MCF 10A (cell line): ENCODE measurements around the gene FABP7. TPM values are rescaled to one million over a fixed set of nuclear protein-coding genes. Genes with fewer than 3 reads are reported as not detected.

Source experiments
- BruUV-seq: library from RNA; stranded (reverse); fragments of 400-500 nt; replicated peaks from 2 replicates; lab custom pipeline; 2021; lab: Mats Ljungman, UMichigan
- CTCF ChIA-PET: fragments of 300-600 bp; sonication (Branson Sonifier 250); formaldehyde crosslinking; extraction: SDS; loops from one replicate; lab custom pipeline; 2021; ENCODE audit warnings: antibody characterized with exemption, inconsistent platforms; lab: Yijun Ruan, JAX
- POLR2A ChIA-PET: fragments of 300-600, 350-650 bp; sonication (Branson Sonifier 250); formaldehyde crosslinking; extraction: SDS; loops from one replicate; lab custom pipeline; 2020; ENCODE audit warnings: antibody characterized with exemption, inconsistent platforms; lab: Yijun Ruan, JAX
- DNase-seq: peaks from one replicate; pipeline ENCODE4 v3.0.0-alpha.2; 2018; ENCODE audit not compliant: unreplicated experiment
- H3K27ac Mint-ChIP-seq: one replicate; pipeline ENCODE4 v1.8.0; 2022; ENCODE audit warnings: mild to moderate bottlenecking, low read depth, mixed read lengths; ENCODE audit not compliant: unreplicated experiment
- H3K27me3 Mint-ChIP-seq: one replicate; pipeline ENCODE4 v1.8.0; 2022; ENCODE audit warnings: mixed read lengths; ENCODE audit not compliant: insufficient read depth, unreplicated experiment
- H3K36me3 Mint-ChIP-seq: one replicate; pipeline ENCODE4 v1.8.0; 2022; ENCODE audit warnings: mild to moderate bottlenecking, moderate library complexity, mixed read lengths; ENCODE audit not compliant: insufficient read depth, unreplicated experiment
- H3K4me1 Mint-ChIP-seq: one replicate; pipeline ENCODE4 v1.8.0; 2022; ENCODE audit warnings: mixed read lengths; ENCODE audit not compliant: insufficient read depth, unreplicated experiment
- H3K4me3 Mint-ChIP-seq: one replicate; pipeline ENCODE4 v1.8.0; 2022; ENCODE audit warnings: mild to moderate bottlenecking, moderate library complexity, mixed read lengths; ENCODE audit not compliant: unreplicated experiment
- H3K9me3 Mint-ChIP-seq: one replicate; pipeline ENCODE4 v1.8.0; 2022; ENCODE audit warnings: mixed read lengths; ENCODE audit not compliant: unreplicated experiment
- intact Hi-C: fragments of 100-400 bp; cut with micrococcal nuclease; formaldehyde crosslinking; loops from 2 replicates; pipeline ENCODE4 v1.14.1; 2022
- total RNA-seq: library from RNA; stranded (reverse); gene quantifications from 2 replicates; pipeline ENCODE4 v1.2.3, GENCODE V29; 2022
- TF ChIP-seq, protein P1 (sequence below): fragments of 200-600 bp; IDR thresholded peaks from one replicate; pipeline ENCODE4 v1.8.0; 2022; ENCODE audit warnings: antibody characterized with exemption, mild to moderate bottlenecking; ENCODE audit not compliant: unreplicated experiment

Gene FABP7
- total RNA-seq, 1 experiment from 2014 or later = not detected

GRCh38 chr6:122734529-122735395, 44.8 kb upstream of the FABP7 start:
- TF ChIP-seq, protein P1, sequence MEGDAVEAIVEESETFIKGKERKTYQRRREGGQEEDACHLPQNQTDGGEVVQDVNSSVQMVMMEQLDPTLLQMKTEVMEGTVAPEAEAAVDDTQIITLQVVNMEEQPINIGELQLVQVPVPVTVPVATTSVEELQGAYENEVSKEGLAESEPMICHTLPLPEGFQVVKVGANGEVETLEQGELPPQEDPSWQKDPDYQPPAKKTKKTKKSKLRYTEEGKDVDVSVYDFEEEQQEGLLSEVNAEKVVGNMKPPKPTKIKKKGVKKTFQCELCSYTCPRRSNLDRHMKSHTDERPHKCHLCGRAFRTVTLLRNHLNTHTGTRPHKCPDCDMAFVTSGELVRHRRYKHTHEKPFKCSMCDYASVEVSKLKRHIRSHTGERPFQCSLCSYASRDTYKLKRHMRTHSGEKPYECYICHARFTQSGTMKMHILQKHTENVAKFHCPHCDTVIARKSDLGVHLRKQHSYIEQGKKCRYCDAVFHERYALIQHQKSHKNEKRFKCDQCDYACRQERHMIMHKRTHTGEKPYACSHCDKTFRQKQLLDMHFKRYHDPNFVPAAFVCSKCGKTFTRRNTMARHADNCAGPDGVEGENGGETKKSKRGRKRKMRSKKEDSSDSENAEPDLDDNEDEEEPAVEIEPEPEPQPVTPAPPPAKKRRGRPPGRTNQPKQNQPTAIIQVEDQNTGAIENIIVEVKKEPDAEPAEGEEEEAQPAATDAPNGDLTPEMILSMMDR = no peak
- Mint-ChIP-seq H3K9me3 (no peaks in the 10 kb centered on the region), H3K36me3 (no peaks in the 10 kb centered on the region), H3K4me1 (peaks cover 16% of the 10 kb centered on the region), H3K27ac (peak overlapping the region; percentile 60), H3K27me3 (no peaks in the 10 kb centered on the region), H3K4me3 (no peak overlapping the region)
- ChIA-PET CTCF (interaction anchor here (0.6 to 9.3 kb wide), 7 partner anchors 9 to 255 kb away, joined by 3 to 238 read pairs (median 3); no protein-coding TSS in a partner anchor), POLR2A (interaction anchor here (0.7 to 8.7 kb wide), 7 partner anchors 51 to 129 kb away, joined by 3 to 55 read pairs (median 3); partner anchors contain the start of gene SMPDL3A)
- intact Hi-C loops = loop anchor here (2.0 kb wide), 1 partner anchor 64 kb away; no protein-coding TSS in a partner anchor
- no peak for DNase-seq
- BruUV-seq = no TSS peak

DNA sequence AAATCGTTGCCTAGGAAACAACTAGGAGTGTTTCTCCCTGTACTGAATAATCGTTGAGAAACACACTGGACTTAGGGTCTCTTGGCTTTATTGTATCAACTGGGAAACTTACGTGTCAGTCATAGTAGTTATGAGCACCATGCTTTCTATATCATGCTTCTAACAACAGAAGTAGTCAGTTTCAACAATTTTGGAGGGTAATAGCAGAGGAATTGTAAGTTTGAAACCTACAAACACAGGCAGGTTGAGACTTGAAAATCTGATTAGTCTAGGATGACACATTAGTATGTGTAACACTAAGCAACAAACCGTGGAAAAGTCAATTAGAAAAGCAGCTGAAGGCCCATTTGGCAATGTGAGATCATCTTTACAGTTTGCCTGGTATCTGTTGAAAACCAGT, 43.9 kb upstream of the FABP7 start:
- H3K27me3 Mint-ChIP-seq = no peaks in the 10 kb centered on the region
- H3K4me1 Mint-ChIP-seq = peaks cover 16% of the 10 kb centered on the region
- no peaks in the 10 kb centered on the region for H3K9me3 Mint-ChIP-seq
- no peak overlapping the region for H3K4me3 Mint-ChIP-seq
- intact Hi-C loops = loop anchor here (2.0 kb wide), 1 partner anchor 63 kb away; no protein-coding TSS in a partner anchor
- ChIA-PET CTCF (interaction anchor here (0.9 to 3.4 kb wide), 3 partner anchors 56 to 104 kb away, joined by 3 to 24 read pairs (median 8); no protein-coding TSS in a partner anchor), POLR2A (interaction anchor here (1.0 to 8.7 kb wide), 4 partner anchors 54 to 103 kb away, joined by 3 to 55 read pairs (median 18); partner anchors contain the start of gene SMPDL3A)
- peak; percentile 80 for DNase-seq
- peak overlapping the region; percentile 60 for H3K27ac Mint-ChIP-seq
- TF ChIP-seq, protein P1 = no peak
- no TSS peak for BruUV-seq
- H3K36me3 Mint-ChIP-seq = no peaks in the 10 kb centered on the region

DNA sequence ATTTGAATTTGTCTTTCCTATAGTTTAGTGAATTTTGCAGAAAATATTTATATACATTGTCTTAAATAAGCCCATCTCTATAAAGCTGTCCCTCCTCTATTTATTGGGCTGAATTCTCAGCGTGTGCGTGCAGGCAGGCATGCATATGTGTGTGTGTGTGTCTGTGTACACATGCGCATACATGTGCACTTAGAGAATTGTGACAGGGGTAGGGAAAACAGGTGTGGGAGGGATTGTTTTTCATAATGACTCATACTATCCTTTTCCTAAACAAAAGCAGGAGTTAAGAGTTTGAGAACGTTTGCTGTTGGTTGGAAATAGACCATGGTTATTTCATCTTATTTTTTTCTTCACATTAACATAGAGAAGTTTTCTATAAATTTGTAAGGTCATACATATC, 43.4 kb upstream of the FABP7 start:
- H3K4me1 Mint-ChIP-seq = peaks cover 16% of the 10 kb centered on the region
- TF ChIP-seq, protein P1 = no peak
- no peaks in the 10 kb centered on the region for H3K27me3 Mint-ChIP-seq
- intact Hi-C loops = no loop called here
- no peaks in the 10 kb centered on the region for H3K9me3 Mint-ChIP-seq
- peak; percentile 48 for DNase-seq
- POLR2A ChIA-PET = interaction anchor here (2.6 to 8.7 kb wide), 3 partner anchors 53 to 103 kb away, joined by 13 to 55 read pairs (median 22); partner anchors contain the start of gene SMPDL3A
- H3K4me3 Mint-ChIP-seq = no peak overlapping the region
- no TSS peak for BruUV-seq
- CTCF ChIA-PET = interaction anchor here (1.5 to 3.4 kb wide), 2 partner anchors 63 to 103 kb away, joined by 8 to 24 read pairs; no protein-coding TSS in a partner anchor
- H3K27ac Mint-ChIP-seq = peak overlapping the region; percentile 60
- H3K36me3 Mint-ChIP-seq = no peaks in the 10 kb centered on the region

- intact Hi-C loops = no loop called here
- no peaks in the 10 kb centered on the region for H3K36me3 Mint-ChIP-seq
- TF ChIP-seq, protein P1 = no peak
- H3K27me3 Mint-ChIP-seq = no peaks in the 10 kb centered on the region
- BruUV-seq = no TSS peak
- H3K4me1 Mint-ChIP-seq = peaks cover 16% of the 10 kb centered on the region
- peak overlapping the region; percentile 60 for H3K27ac Mint-ChIP-seq
- CTCF ChIA-PET = interaction anchor here (0.8 to 10.5 kb wide), 4 partner anchors 6 to 103 kb away, joined by 3 to 127 read pairs (median 14); no protein-coding TSS in a partner anchor
- POLR2A ChIA-PET = interaction anchor here (1.6 to 8.7 kb wide), 4 partner anchors 53 to 102 kb away, joined by 13 to 55 read pairs (median 19); partner anchors contain the start of gene SMPDL3A
- no peaks in the 10 kb centered on the region for H3K9me3 Mint-ChIP-seq
- no peak for DNase-seq
- no peak overlapping the region for H3K4me3 Mint-ChIP-seq
Measured at GRCh38 chr6:122736616-122737015, 42.9 kb upstream of the FABP7 start.
